Karpas-422 (cell line): ENCODE measurements around the gene MAMDC4. TPM values are rescaled to one million over a fixed set of nuclear protein-coding genes. Genes with fewer than 3 reads are reported as not detected.
A peak's percentile ranks its signal among the peaks of the same experiment; 100 is the strongest.

Source experiments
- DNase-seq: peaks from one replicate; pipeline ENCODE4 v3.0.0-alpha.2; 2015
- H2AFZ ChIP-seq: fragments of 200-600 bp; sonication (generic); 2 replicates; pipeline ENCODE4 v1.6.1; 2014; ENCODE audit warnings: antibody characterized with exemption, low read length, mixed read lengths
- H3K27ac ChIP-seq: fragments of 200-600 bp; sonication (generic); 2 replicates; pipeline ENCODE4 v1.5.1; 2014; ENCODE audit warnings: mild to moderate bottlenecking, low read length, moderate library complexity
- H3K27me3 ChIP-seq: fragments of 200-600 bp; sonication (generic); 2 replicates; pipeline ENCODE4 v1.6.1; 2014; ENCODE audit warnings: low read length, mixed read lengths
- H3K36me3 ChIP-seq: fragments of 200-600 bp; sonication (generic); 2 replicates; pipeline ENCODE4 v1.6.1; 2014; ENCODE audit warnings: low read length, mixed read lengths; ENCODE audit not compliant: insufficient read depth
- H3K4me1 ChIP-seq: fragments of 200-600 bp; sonication (generic); 2 replicates; pipeline ENCODE4 v1.6.1; 2014; ENCODE audit warnings: mild to moderate bottlenecking, low read length, mixed read lengths
- H3K4me2 ChIP-seq: fragments of 200-600 bp; sonication (generic); 2 replicates; pipeline ENCODE4 v1.6.1; 2014; ENCODE audit warnings: low read length, low read depth, mild to moderate bottlenecking; ENCODE audit not compliant: poor library complexity, severe bottlenecking
- H3K4me3 ChIP-seq: fragments of 200-600 bp; sonication (generic); 2 replicates; pipeline ENCODE4 v1.5.1; 2014; ENCODE audit warnings: mild to moderate bottlenecking, antibody characterized with exemption, low read length, mixed read lengths
- H3K79me2 ChIP-seq: fragments of 200-600 bp; sonication (generic); 2 replicates; pipeline ENCODE4 v1.6.1; 2014; ENCODE audit warnings: mild to moderate bottlenecking, low read length, mixed read lengths
- H3K9ac ChIP-seq: fragments of 200-600 bp; sonication (generic); 2 replicates; pipeline ENCODE4 v1.6.0; 2014; ENCODE audit warnings: low read length
- H3K9me2 ChIP-seq: fragments of 200-600 bp; sonication (generic), shearing (Covaris generic); replicated peaks from 2 replicates; pipeline ENCODE4 v1.6.0; 2014; ENCODE audit warnings: mild to moderate bottlenecking, low read length, moderate library complexity; ENCODE audit not compliant: insufficient read depth
- H3K9me3 ChIP-seq: fragments of 300-700, 200-600 bp; sonication (generic); 2 replicates; pipeline ENCODE4 v1.6.1; 2014; ENCODE audit warnings: low read length, mixed read lengths
- H4K20me1 ChIP-seq: fragments of 200-600 bp; sonication (generic); 2 replicates; pipeline ENCODE4 v1.6.1; 2014; ENCODE audit warnings: mild to moderate bottlenecking, antibody characterized with exemption, low read length, low read depth; ENCODE audit not compliant: insufficient read depth
- total RNA-seq: library from RNA; depleted of rRNA; stranded (reverse); fragments of >200 nt; shearing (Covaris generic); gene quantifications from 2 replicates; pipeline ENCODE4 v1.2.3, GENCODE V29; 2014; ENCODE audit warnings: low replicate concordance

The MAMDC4 gene
- total RNA-seq, 1 experiment from 2014 or later: 7.9 TPM

DNA sequence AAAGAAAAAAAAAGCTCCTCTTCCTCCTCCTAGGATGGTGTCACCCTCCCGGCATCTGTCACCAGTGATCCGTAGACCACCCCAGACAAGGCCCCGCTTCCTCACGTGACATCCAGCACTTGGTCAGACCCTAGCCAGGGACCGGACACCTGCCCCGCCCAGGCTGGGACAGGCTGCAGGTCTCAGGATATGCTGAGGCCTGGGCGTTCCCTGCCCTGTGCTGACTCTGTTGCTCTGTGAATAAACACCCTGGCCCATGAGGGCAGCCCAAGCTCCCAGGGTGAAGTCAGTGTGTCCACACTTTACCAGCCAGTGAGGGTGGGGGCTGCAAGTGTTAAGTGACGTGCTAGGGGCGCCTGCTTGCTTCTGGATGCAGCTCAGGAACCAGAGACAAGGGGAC is 8.4 kb downstream of the MAMDC4 start:
- DNase-seq: no peak
- H3K4me3 ChIP-seq: no peak overlapping the region
- H3K9ac ChIP-seq: no peak overlapping the region

DNA sequence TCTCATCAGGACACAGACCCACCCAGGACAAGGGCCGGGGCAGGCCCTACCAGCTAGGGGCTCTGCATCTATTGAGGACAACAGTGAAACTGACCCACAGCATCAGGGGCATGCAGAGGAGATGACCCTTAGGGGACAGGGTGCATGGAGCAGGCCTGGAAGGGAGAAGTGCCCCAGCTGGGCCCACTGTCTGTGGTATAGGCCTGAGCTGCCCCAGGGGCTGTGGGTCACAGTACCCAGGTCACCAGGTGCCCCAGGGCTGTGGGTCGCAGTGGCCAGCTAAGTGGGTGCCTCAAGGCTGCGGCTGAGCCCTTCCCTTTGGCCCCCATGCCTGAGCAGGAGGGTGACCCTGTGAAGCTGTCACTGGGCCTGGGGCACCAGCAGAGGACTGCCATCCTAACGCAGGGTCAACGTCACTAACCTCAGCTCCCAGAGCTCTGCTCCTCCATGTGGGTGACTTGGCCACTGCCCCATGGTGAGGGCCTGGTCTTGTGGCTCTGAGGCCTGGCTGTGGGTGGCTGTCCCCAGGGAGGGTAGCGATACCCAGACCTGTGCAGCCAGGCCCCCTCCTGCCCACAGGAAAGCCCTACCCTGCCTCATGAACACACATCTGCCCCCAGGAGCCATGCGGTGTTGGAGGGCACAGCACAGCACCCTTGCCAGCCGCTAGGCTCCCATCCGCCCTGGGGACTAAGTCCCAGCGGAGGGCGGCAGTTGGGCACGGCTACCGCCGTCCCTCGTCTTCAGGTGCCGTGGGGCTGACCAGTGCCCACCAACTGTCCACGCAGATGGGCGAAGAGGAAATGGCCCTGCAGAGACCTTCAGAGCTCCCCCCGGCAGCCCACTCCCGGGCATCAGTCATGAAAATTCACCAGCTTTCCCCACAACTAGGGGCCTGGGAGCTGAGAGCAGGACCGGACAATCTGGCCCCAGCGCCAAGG is 9.1 kb downstream of the MAMDC4 start:
- Histone ChIP-seq H4K20me1 (peaks cover 13% of the 10 kb centered on the region; the same call in 1 of the 2 replicates), H3K27me3 (no peaks in the 10 kb centered on the region), H3K27ac (no peak overlapping the region), H3K4me3 (no peak overlapping the region), H3K4me2 (no peak overlapping the region), H3K36me3 (peaks cover 6% of the 10 kb centered on the region; the same call in 1 of the 2 replicates), H3K9me2 (no peaks in the 10 kb centered on the region), H3K79me2 (peaks cover 20% of the 10 kb centered on the region), H3K9me3 (no peaks in the 10 kb centered on the region), H2AFZ (no peak overlapping the region), H3K9ac (no peak overlapping the region), H3K4me1 (peaks cover 12% of the 10 kb centered on the region)
- DNase-seq: no peak

More for the DNA sequence above, 8.4 kb downstream of the MAMDC4 start:
- Histone ChIP-seq H3K9me3 (no peaks in the 10 kb centered on the region), H3K27me3 (no peaks in the 10 kb centered on the region), H3K4me2 (no peak overlapping the region), H3K9me2 (no peaks in the 10 kb centered on the region), H2AFZ (no peak overlapping the region), H3K27ac (no peak overlapping the region), H3K36me3 (peaks cover 6% of the 10 kb centered on the region; the same call in 1 of the 2 replicates), H4K20me1 (peaks cover 13% of the 10 kb centered on the region; the same call in 1 of the 2 replicates), H3K79me2 (peaks cover 19% of the 10 kb centered on the region), H3K4me1 (peaks cover 12% of the 10 kb centered on the region)

DNA sequence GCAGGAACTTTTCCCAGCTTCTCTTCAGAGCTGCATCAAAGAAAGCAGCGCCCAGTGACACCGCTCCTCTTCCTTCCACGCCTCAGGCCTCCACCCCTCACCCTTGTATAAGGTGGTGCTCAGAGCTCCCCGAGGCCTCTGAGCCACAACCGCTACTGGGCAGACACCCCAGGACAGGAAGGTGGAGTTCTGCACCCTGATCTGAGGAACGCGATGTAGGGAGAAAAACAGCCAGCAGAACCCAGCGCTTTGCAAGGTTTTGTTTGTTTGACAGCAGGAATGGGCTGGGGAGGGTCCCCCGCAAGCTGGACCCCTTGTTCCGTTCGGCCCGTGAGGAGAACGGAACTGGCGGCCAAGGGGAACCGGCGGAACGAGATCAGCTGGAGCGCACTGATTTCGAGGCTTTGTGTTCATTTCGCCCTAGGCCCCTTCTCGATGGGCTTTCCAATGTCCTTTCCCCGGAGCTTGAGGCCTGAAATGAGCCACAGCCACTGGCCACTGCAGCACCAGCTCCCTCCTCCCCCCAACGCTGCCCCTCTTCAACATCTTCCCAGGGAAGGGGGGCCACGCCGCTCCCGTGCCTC is 9.8 kb downstream of the MAMDC4 start:
- H4K20me1 ChIP-seq: peaks cover 13% of the 10 kb centered on the region; the same call in 1 of the 2 replicates
- no peaks in the 10 kb centered on the region for H3K9me2 ChIP-seq
- peaks cover 14% of the 10 kb centered on the region for H3K4me1 ChIP-seq
- peaks cover 22% of the 10 kb centered on the region for H3K79me2 ChIP-seq
- no peak overlapping the region for H3K4me2 ChIP-seq
- peaks cover 6% of the 10 kb centered on the region; the same call in 1 of the 2 replicates for H3K36me3 ChIP-seq
- H3K9me3 ChIP-seq: no peaks in the 10 kb centered on the region
- H3K9ac ChIP-seq: no peak overlapping the region
- DNase-seq: no peak
- no peak overlapping the region for H2AFZ ChIP-seq
- H3K4me3 ChIP-seq: no peak overlapping the region
- H3K27ac ChIP-seq: no peak overlapping the region
- H3K27me3 ChIP-seq: no peaks in the 10 kb centered on the region

DNA sequence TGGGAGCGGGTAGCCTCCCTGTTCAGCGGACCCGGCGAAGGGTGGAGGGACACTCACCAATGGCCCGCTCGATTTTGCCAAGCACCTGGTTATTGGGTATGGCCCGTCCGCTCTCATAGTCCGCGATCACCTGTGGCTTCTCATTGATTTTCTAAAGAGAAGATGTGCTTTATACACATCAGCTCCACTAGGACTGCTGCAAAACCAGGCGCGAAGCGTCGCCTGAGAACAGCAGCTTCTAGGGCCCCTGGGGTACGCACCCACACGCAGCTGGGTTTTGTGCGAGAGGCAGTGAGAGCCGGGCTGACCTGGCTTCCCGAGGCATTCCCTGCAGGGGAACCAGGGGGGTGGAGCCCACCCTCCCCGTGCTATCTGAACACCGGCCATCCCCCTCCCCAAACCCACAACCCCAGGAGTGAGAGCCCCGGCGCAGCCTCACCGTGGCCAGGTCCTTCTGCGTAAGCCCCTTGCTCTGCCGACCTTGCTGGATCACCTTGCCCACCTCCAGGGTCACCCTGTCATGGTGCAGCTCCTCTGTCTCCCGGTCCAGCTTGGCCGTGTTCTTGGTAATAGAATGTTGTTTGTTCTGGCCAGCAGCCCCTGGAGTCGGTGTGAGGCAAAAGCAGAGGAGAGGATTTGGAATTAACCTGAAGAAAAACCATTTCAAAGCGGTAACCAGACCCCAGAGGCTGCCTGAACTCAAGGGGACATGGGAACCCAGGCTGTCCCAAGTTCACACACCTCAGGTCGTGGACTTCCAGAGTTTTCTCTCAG is 10.9 kb downstream of the MAMDC4 start:
- no peak for DNase-seq
- Histone ChIP-seq H3K9ac (no peak overlapping the region), H3K4me2 (no peak overlapping the region), H4K20me1 (peaks cover 13% of the 10 kb centered on the region; the same call in 1 of the 2 replicates), H3K79me2 (peaks cover 29% of the 10 kb centered on the region), H3K27me3 (no peaks in the 10 kb centered on the region), H3K27ac (no peak overlapping the region), H3K9me2 (no peaks in the 10 kb centered on the region), H2AFZ (no peak overlapping the region), H3K36me3 (peaks cover 6% of the 10 kb centered on the region; the same call in 1 of the 2 replicates), H3K4me3 (no peak overlapping the region), H3K9me3 (no peaks in the 10 kb centered on the region), H3K4me1 (peaks cover 19% of the 10 kb centered on the region)

DNA sequence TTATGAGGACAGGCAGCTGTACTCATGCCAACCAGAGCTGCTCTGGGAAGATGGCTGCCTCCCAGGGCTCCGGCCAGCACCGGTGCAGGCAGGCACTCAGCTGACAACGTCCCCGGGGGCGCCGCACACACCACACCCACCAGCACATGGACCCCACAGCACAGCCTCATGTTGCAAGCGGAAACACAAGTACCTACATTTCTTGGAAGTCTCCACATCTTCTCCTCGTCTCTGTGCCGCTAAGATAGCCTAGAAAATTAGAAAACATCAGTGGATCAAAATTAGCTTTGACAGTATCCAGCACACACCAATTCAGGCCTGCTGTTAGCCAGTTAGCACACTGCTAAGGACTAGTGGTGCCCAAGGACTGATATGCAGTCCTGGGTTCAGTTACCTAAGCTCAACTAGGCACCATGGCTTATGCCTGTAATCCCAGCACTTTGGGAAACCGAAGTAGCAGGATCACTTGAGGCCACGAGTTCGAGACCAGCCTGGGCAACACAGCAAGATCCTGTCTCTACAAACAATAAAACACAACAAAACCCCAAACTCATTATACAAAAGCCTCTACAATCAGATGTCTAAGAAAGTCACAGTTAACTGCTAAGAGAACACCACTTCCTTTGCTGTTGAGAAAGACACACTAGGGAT is 11.6 kb downstream of the MAMDC4 start:
- Histone ChIP-seq H3K4me3 (no peak overlapping the region), H4K20me1 (peaks cover 13% of the 10 kb centered on the region; the same call in 1 of the 2 replicates), H3K9ac (no peak overlapping the region), H3K27ac (no peak overlapping the region), H3K9me2 (no peaks in the 10 kb centered on the region), H2AFZ (no peak overlapping the region), H3K79me2 (peaks cover 29% of the 10 kb centered on the region), H3K9me3 (no peaks in the 10 kb centered on the region), H3K4me2 (no peak overlapping the region), H3K4me1 (peaks cover 19% of the 10 kb centered on the region), H3K27me3 (no peaks in the 10 kb centered on the region), H3K36me3 (peaks cover 6% of the 10 kb centered on the region; the same call in 1 of the 2 replicates)
- no peak for DNase-seq

DNA sequence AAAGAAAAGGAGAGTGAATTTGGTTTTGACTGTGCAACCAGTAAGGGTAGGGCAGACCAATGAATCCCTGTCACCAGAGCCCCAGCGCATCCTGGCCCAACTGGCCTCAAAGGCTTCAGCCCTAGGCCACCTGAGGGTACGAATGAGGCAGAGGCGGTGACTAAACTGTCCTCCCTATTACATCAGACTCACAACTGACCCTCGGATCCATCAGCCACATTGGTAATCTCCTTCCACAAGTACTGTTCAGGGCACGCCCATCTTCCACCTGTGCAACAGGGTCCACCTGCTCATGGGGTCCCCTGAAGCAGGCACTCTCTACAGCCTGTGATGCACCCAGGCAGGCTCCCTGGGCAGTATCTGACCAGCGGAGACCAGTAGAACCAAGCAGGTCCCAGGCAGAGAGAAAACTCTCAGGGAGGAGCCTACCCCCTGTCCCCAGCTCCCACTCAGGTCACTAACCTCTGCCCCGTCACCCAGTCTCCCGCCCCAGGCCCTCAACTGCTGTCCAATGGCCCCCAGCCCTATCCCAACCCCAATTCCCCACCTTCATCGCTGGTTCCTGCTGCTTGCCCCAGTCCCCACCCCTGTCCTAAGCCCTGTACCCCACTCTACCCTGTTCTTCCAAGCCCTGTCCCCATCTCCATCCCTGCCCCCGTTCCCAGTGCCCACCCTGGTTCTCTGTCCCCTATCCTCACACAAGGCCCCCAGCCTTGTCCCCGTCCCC is 13.1 kb downstream of the MAMDC4 start:
- Histone ChIP-seq H3K9me2 (no peaks in the 10 kb centered on the region), H3K4me3 (peak overlapping the region; percentile 72), H3K4me1 (peaks cover 14% of the 10 kb centered on the region), H3K4me2 (peak overlapping the region; percentile 81), H3K9ac (peak overlapping the region; percentile 86), H3K27ac (no peak overlapping the region), H3K79me2 (peaks cover 29% of the 10 kb centered on the region), H3K9me3 (no peaks in the 10 kb centered on the region), H3K27me3 (no peaks in the 10 kb centered on the region), H2AFZ (no peak overlapping the region), H4K20me1 (peaks cover 13% of the 10 kb centered on the region; the same call in 1 of the 2 replicates), H3K36me3 (peaks cover 6% of the 10 kb centered on the region; the same call in 1 of the 2 replicates)
- DNase-seq: no peak

DNA sequence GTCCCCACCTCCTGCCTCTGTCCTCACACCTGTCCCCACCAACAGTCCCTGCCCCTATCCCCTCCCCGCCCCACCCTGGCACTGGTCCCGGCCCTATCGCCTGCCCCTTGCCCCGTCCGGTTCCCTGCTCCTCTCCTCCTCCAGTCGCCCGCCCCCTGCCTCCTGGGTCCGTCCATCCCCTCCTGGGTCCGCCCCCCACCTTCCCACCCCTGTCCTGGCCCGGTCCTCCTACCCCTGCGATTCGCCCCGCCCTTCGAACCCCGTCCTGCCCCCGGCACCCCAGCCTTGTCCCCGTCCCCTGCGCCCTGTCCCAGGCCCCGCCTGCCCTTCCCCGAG is 13.6 kb downstream of the MAMDC4 start:
- Histone ChIP-seq H3K27me3 (no peaks in the 10 kb centered on the region), H3K9me3 (no peaks in the 10 kb centered on the region), H2AFZ (no peak overlapping the region), H4K20me1 (peaks cover 13% of the 10 kb centered on the region; the same call in 1 of the 2 replicates), H3K36me3 (peaks cover 6% of the 10 kb centered on the region; the same call in 1 of the 2 replicates), H3K9ac (peak overlapping the region; percentile 86), H3K4me1 (peaks cover 14% of the 10 kb centered on the region), H3K9me2 (no peaks in the 10 kb centered on the region), H3K4me3 (peak overlapping the region; percentile 72), H3K4me2 (peak overlapping the region; percentile 81), H3K27ac (no peak overlapping the region), H3K79me2 (peaks cover 29% of the 10 kb centered on the region)
- peak; percentile 56 for DNase-seq
